Kidney (tissue), 14 donors: ENCODE results near the gene SLC46A2. TPM values are rescaled to one million over a fixed set of nuclear protein-coding genes. Genes with fewer than 3 reads are reported as not detected.

ENCODE experiments used
- DNase-seq, 5 donors: peaks; one replicate each; pipeline ENCODE4 v3.0.0-alpha.2; 2013 to 2020
- FAIRE-seq: peaks from 2 replicates; lab custom pipeline; 2012; peaks lifted over from hg19 to GRCh38; lab: Jason Lieb, UNC
- H3K27ac ChIP-seq, 2 donors: one replicate each; pipeline ENCODE4 v1.7.0; 2013; ENCODE audit warnings: low read depth in 2 of 2, low read length in 2 of 2, inconsistent platforms in 1 of 2
- H3K27me3 ChIP-seq: one replicate; pipeline ENCODE4 v1.7.1; 2013; ENCODE audit warnings: low read length, inconsistent platforms; ENCODE audit not compliant: control insufficient read depth, insufficient read depth
- H3K36me3 ChIP-seq, 3 donors: one replicate each; pipeline versions ENCODE4 v1.7.0 to v1.7.1; 2013; ENCODE audit warnings: low read length in 3 of 3, control low read depth in 1 of 3, inconsistent platforms in 1 of 3; ENCODE audit not compliant: insufficient read depth in 3 of 3, control insufficient read depth in 2 of 3
- H3K4me1 ChIP-seq, 3 donors: one replicate each; pipeline versions ENCODE4 v1.7.0 to v1.7.1; 2013; ENCODE audit warnings: low read length in 3 of 3, inconsistent platforms in 1 of 3, low read depth in 1 of 3; ENCODE audit not compliant: control insufficient read depth in 2 of 3, insufficient read depth in 2 of 3
- H3K4me3 ChIP-seq, 3 donors: one replicate each; pipeline versions ENCODE4 v1.7.0 to v1.8.1; 2013; ENCODE audit warnings: low read length in 3 of 3, control low read depth in 1 of 3, inconsistent platforms in 1 of 3
- H3K9ac ChIP-seq, 3 donors: one replicate each; pipeline versions ENCODE4 v1.7.0 to v1.7.1; 2013; ENCODE audit warnings: low read length in 3 of 3, control low read depth in 1 of 3, inconsistent platforms in 1 of 3
- H3K9me3 ChIP-seq, 3 donors: one replicate each; pipeline versions ENCODE4 v1.7.0 to v1.7.1; 2013; ENCODE audit warnings: low read length in 3 of 3, control low read depth in 1 of 3, inconsistent platforms in 1 of 3; ENCODE audit not compliant: control insufficient read depth in 2 of 3, insufficient read depth in 1 of 3
- intact Hi-C: fragments of 100-400 bp; cut with DNase I; formaldehyde crosslinking; loops from one replicate; pipeline ENCODE4 v1.11.1; 2022
- polyA plus RNA-seq: library from polyadenylated mRNA; stranded (reverse); fragments of 350-450 nt; fragmentation: Illumina TruSeq; extraction: RNeasy Lipid Tissue Mini Kit (QIAGEN cat#74804); gene quantifications from one replicate; pipeline ENCODE4 v1.2.3, GENCODE V29; 2014; ENCODE audit warnings: low read depth, low replicate concordance; ENCODE audit not compliant: insufficient read depth
- total RNA-seq: library from RNA; stranded (reverse); fragmentation: NEBNext Ultra II Directional; extraction: Animal tissue kit (Norgen Biotek cat#: 25700); gene quantifications from one replicate; pipeline ENCODE4 v1.2.1, GENCODE V29; 2021
- TF ChIP-seq, protein P1 (sequence below): IDR thresholded peaks from 3 replicates; pipeline ENCODE4 v1.5.1; 2012; ENCODE audit warnings: mild to moderate bottlenecking, moderate library complexity, borderline replicate concordance; ENCODE audit not compliant: insufficient read depth; ENCODE audit errors: extremely low read depth
- donor health status: control.
- donor health status: control.
- donor health status: control.
- donor health status: control.
- donor health status: control.
- donor health status: DM: yes; HTN: yes; CAD: no.
- donor health status: Normal renal cell carcinoma (clear cell type).

The SLC46A2 gene
- total and polyA plus RNA-seq, 2 donors from 2014 or later: 0.66 TPM; not detected in 1

DNA sequence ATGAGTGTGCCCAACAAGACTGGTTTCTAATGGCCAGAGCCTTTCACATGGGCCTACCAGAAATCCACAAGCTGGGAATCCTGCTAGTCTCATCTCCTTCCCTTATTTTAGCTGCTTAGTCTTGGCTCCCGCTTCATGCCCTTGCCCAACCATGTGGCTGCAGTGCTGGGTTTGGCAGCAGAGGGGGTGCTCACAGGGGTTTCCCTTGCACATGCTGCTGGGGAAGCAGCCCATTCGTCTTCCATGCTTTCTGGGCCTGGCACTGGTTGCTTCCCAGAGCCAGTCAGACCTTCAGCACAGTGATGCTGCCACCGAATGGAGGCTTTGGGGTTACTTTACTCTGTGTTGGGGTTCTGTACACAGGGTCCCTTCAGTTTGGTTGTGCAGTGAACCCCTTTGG, 26.3 kb downstream of the SLC46A2 start:
- TF ChIP-seq, protein P1, sequence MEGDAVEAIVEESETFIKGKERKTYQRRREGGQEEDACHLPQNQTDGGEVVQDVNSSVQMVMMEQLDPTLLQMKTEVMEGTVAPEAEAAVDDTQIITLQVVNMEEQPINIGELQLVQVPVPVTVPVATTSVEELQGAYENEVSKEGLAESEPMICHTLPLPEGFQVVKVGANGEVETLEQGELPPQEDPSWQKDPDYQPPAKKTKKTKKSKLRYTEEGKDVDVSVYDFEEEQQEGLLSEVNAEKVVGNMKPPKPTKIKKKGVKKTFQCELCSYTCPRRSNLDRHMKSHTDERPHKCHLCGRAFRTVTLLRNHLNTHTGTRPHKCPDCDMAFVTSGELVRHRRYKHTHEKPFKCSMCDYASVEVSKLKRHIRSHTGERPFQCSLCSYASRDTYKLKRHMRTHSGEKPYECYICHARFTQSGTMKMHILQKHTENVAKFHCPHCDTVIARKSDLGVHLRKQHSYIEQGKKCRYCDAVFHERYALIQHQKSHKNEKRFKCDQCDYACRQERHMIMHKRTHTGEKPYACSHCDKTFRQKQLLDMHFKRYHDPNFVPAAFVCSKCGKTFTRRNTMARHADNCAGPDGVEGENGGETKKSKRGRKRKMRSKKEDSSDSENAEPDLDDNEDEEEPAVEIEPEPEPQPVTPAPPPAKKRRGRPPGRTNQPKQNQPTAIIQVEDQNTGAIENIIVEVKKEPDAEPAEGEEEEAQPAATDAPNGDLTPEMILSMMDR: no peak
- Histone ChIP-seq H3K27me3 (no peaks in the 10 kb centered on the region), H3K4me3 (no peak overlapping the region), H3K4me1 (peaks cover 0 to 9% (median 3%) of the 10 kb centered on the region in 3 donors), H3K9ac (no peak overlapping the region), H3K9me3 (no peaks in the 10 kb centered on the region), H3K36me3 (peaks cover 0 to 17% (median 11%) of the 10 kb centered on the region in 3 donors), H3K27ac (no peak overlapping the region)
- no peak for DNase-seq
- FAIRE-seq: no peak
- intact Hi-C loops: no loop called here

DNA sequence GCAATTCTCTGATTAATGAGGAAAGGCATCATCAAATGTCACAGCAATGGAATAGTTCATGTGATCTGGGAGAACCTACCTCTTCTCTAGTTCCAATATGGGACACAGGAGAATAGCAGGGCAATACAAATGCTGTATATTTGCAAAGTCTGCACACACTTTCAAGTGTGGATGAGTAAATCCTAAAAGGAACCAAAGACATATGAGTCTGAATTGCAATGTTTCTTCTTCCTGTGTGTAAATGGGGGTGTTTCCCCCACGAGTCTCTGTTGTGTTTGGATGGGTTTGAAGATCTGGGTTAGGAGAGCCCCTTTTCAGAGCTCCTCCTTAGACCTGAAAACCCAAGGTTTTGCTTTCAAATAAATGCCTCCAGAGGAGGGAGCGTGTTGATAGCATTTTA, 26.9 kb downstream of the SLC46A2 start:
- DNase-seq (no peak), FAIRE-seq (no peak)
- Histone ChIP-seq H3K9me3 (no peaks in the 10 kb centered on the region), H3K9ac (no peak overlapping the region), H3K27me3 (no peaks in the 10 kb centered on the region), H3K4me1 (peaks cover 0 to 9% (median 3%) of the 10 kb centered on the region in 3 donors), H3K4me3 (no peak overlapping the region), H3K36me3 (peaks cover 0 to 11% (median 10%) of the 10 kb centered on the region in 3 donors), H3K27ac (no peak overlapping the region)
- TF ChIP-seq, protein P1: no peak
- intact Hi-C loops: no loop called here

DNA sequence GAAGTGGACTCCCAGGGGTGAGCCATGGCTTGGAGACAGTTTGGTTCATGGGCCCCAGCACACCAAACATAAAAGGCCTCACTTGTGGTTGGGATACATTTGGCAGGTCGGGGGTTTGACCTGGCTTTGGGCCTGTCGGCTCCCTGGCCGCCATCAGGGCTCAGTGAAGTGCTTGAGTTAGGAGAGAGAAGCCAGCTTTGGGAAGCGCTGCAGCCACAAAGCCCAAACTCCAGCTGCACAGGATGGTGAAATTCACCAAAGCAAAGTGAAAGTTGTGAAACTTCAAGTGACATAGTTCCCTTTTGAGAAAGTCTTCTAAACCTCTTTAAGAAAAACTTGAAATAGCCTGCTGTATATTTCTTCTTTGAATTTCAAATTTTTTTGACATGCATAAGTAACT, 27.5 kb downstream of the SLC46A2 start:
- no peak overlapping the region for H3K4me3 ChIP-seq
- TF ChIP-seq, protein P1: no peak
- H3K36me3 ChIP-seq: peaks cover 0 to 8% (median 6%) of the 10 kb centered on the region in 3 donors
- FAIRE-seq (no peak), DNase-seq (no peak)
- H3K9me3 ChIP-seq: no peaks in the 10 kb centered on the region
- H3K4me1 ChIP-seq: peaks cover 0 to 4% (median 0%) of the 10 kb centered on the region in 3 donors
- no peak overlapping the region for H3K27ac ChIP-seq
- no peaks in the 10 kb centered on the region for H3K27me3 ChIP-seq
- no peak overlapping the region for H3K9ac ChIP-seq
- intact Hi-C loops: no loop called here
